ENCODE results near the gene DRGX.

DNA sequence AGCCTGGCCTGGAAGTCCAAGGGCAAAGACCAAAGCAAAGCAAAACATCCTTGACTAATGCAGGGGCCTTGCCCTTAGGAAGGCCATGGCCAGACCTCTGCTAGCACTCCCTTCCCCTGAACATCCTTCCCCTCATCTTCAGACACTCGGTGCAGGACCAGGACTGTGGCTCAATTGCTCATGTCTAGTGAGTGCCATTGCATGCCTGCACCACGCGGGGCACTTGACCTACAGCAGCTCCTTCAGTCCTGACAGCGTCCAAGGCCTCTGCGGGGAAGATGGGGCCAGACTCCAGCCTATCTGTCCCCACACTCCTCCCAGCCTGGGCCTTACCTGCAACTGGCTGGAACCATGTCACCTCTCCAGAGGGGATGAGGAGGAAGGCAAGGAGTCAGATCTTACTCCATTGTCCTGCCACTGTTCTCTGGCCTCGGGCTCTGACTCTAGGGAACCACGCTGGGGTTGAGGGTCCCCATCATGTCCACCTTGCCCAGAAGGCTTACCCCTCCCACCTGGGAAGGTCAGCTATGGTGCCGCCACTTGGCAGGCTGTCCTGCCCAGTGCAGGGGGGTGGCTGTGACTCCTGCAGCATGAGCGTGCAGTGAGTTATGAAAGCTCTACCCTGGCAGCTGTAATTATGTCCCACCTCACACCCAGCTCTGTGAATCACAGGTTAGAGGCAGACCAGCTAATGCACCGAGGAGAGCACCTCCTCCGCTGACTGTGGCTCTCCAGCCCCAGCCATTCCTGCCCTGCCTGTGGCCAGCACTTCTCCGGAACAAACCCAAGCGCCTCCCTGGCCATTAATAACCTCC lies 16.1 kb downstream of the DRGX start:
- TF ChIP-seq, protein P1, sequence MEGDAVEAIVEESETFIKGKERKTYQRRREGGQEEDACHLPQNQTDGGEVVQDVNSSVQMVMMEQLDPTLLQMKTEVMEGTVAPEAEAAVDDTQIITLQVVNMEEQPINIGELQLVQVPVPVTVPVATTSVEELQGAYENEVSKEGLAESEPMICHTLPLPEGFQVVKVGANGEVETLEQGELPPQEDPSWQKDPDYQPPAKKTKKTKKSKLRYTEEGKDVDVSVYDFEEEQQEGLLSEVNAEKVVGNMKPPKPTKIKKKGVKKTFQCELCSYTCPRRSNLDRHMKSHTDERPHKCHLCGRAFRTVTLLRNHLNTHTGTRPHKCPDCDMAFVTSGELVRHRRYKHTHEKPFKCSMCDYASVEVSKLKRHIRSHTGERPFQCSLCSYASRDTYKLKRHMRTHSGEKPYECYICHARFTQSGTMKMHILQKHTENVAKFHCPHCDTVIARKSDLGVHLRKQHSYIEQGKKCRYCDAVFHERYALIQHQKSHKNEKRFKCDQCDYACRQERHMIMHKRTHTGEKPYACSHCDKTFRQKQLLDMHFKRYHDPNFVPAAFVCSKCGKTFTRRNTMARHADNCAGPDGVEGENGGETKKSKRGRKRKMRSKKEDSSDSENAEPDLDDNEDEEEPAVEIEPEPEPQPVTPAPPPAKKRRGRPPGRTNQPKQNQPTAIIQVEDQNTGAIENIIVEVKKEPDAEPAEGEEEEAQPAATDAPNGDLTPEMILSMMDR (IDR thresholded peaks at IDR 0.05), result no peak
- TF ChIP-seq POLR2A (IDR thresholded peaks at IDR 0.05), result no peak
